ENCODE data around the gene HSBP1L1.

Gene HSBP1L1

DNA sequence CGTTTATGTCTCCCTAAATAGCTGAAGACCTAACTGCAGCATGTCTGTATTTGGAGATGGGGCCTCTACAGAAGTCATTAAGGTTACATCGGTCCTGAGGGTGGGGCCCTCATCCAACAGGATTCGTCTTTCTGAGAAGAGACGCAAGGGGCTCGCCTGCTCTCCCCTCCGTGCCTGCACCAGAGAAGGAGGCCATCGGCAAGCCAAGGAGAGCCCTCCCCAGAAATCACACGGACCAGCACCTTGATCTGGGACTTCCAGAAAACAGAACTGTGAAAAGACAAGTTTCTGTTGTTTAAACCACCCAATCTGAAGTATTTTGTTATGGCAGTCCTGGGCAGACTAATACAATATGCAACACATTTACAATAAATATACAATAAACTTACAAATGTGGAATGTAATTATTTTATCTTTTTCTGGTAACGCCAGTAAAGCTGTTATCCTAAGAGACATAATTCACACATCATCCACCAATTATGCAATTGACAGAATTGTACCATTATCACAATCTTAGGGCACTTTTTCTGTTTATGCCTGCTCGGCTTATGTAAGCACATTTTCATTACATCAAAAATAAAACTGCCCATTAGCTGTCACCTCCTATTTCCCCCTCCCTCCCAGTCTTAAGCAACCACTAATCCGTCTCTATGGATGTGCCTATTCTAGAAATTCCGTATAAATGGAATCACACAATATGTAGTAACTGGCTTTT lies 6.1 kb downstream of the HSBP1L1 start:
- no peak for DNase-seq (ENCODE audit: extremely low read depth, low read depth)
- TF ChIP-seq, protein P1, sequence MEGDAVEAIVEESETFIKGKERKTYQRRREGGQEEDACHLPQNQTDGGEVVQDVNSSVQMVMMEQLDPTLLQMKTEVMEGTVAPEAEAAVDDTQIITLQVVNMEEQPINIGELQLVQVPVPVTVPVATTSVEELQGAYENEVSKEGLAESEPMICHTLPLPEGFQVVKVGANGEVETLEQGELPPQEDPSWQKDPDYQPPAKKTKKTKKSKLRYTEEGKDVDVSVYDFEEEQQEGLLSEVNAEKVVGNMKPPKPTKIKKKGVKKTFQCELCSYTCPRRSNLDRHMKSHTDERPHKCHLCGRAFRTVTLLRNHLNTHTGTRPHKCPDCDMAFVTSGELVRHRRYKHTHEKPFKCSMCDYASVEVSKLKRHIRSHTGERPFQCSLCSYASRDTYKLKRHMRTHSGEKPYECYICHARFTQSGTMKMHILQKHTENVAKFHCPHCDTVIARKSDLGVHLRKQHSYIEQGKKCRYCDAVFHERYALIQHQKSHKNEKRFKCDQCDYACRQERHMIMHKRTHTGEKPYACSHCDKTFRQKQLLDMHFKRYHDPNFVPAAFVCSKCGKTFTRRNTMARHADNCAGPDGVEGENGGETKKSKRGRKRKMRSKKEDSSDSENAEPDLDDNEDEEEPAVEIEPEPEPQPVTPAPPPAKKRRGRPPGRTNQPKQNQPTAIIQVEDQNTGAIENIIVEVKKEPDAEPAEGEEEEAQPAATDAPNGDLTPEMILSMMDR (IDR thresholded peaks at IDR 0.05; ENCODE audit: low read depth, low read length, missing control alignments), result no peak
- H3K4me3 ChIP-seq (replicated peaks; ENCODE audit: low read depth, low read length), result no peak overlapping the region

DNA sequence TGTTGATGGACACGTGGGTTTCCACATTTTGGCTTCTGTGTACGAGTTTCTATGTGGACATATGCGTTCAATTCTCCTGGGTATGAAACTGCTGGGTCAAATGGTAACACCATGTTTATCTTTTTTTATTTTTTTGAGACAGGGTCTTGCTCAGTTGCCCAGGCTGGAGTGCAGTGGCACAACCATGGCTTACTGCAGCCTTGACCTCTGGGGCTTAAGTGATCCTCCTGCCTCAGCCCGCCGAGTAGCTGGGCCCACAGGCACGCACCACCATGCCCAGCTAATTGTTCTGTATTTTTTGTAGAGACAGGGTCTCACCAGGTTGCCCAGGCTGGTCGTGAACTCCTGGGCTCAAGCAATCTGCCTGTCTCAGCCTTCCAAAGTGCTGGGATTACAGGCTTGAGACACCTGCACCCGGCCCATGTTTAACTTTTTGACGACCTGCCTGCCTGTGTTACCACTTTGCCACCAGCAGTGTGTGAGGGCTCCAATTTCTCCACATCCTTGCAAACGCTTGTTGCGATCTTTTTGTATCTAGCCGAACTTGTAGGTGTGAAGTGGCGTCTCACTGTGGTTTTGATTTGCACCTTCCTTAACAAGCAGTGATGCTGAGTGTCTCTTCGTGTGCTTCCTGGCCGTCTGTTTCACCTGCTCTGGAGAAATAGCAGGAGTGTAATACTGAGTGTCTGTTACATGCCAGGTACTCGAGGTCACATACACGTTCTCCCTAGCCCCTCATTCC lies 6.9 kb downstream of the HSBP1L1 start:
- TF ChIP-seq, protein P1 (IDR thresholded peaks at IDR 0.05; ENCODE audit: low read depth, low read length, missing control alignments), result no peak
- no peak overlapping the region for H3K4me3 ChIP-seq (replicated peaks; ENCODE audit: low read depth, low read length)
- no peak for DNase-seq (ENCODE audit: extremely low read depth, low read depth)

DNA sequence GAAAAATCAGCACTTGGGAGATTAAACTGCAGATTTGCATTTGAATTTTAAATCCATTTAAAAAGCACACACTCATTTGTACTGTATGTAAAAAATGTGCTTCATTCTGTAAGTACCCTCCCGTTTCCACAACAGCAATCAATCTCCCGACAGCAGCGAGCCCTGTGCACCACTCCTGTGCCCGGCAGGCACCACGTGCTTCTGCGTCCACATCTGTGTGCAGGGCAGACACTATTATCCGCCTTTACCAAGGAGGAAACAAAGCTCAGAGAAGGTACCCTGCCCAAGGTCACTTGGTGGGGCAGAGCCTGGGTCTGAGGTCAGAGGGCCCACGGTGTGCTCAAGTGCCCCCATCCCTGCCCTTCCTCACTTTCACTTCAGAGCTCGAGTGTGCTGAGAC lies 7.5 kb downstream of the HSBP1L1 start:
- TF ChIP-seq, protein P1 (IDR thresholded peaks at IDR 0.05; ENCODE audit: low read depth, low read length, missing control alignments), result no peak
- DNase-seq (ENCODE audit: extremely low read depth, low read depth), result no peak
- H3K4me3 ChIP-seq (replicated peaks; ENCODE audit: low read depth, low read length), result no peak overlapping the region

DNA sequence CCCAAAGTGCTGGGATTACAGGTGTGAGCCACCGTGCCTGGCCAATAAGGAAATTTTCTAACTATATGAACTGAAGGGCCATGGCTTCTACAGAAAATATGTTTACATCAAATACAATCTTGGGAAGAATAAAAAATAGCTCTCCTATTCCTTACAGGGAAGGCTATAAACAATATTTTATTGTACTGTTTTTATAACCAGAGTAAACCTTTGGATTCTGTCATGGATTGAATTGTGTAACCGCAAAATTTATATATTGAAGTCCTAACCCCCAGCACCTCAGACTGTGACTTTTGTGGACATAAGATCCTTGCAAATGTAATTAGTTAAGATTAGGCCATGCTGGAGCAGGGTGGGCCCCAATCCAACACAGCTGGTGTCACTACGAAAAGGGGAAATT lies 8.3 kb downstream of the HSBP1L1 start:
- no peak for DNase-seq (ENCODE audit: extremely low read depth, low read depth)
- TF ChIP-seq, protein P1 (IDR thresholded peaks at IDR 0.05; ENCODE audit: low read depth, low read length, missing control alignments), result no peak
- no peak overlapping the region for H3K4me3 ChIP-seq (replicated peaks; ENCODE audit: low read depth, low read length)

DNA sequence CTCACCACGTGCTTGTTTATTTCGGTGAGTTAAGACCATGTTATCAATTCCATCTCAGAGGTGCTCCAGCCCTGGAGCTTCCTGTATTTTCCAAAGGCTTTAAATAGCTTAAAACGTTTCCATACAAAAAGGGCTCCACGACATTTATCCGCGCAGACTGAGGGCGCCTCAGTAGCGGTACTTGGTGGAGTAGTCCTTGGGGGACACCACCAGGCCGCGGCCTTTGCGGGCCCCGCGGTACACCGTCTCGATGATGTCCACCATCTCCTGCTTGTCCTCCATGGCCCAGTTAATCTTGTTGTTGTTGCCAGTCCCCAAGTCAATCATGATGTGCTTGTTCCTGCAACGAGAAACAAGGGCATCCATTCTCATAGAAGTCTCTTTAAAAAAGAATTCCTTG lies 9.1 kb downstream of the HSBP1L1 start:
- DNase-seq (ENCODE audit: extremely low read depth, low read depth), result no peak
- no peak overlapping the region for H3K4me3 ChIP-seq (replicated peaks; ENCODE audit: low read depth, low read length)
- TF ChIP-seq, protein P1 (IDR thresholded peaks at IDR 0.05; ENCODE audit: low read depth, low read length, missing control alignments), result no peak

DNA sequence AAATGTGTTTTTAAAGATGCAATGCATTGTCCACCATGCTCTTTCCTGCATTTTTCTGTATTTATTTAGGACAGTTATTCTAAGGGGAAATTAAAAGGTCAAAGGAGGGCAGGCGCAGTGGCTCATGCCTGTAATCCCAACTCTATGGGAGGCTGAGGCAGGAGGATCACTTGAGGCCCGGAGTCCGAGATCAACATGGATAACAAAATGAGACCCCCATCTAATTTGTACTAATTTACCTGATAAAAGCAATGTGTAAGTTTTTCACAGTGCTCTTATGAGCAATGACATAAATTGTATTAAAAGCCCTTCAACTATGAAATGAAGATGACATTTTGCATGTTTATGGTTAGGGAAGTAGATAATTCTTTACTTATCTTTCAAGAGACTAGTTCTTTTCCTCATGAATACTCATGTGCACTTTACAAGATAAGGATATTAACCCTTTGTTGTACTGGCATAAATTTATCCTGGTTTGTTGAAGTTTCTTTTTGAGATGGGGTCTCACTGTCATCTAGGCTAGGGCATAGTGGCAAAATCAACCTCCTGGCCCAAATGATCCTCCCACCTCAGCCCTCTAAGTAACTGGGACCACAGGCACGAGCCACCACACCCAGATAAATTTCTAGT lies 9.7 kb downstream of the HSBP1L1 start:
- TF ChIP-seq, protein P1 (IDR thresholded peaks at IDR 0.05; ENCODE audit: low read depth, low read length, missing control alignments), result no peak
- no peak overlapping the region for H3K4me3 ChIP-seq (replicated peaks; ENCODE audit: low read depth, low read length)
- DNase-seq (ENCODE audit: extremely low read depth, low read depth), result no peak

All from HFF-Myc (cell line).